Activated CD8-positive, alpha-beta memory T cell treated with anti-CD3 and anti-CD28 coated beads, Interleukin-2, amount 10 ng/mL, durations not matched to agents 7 days and 5 days (primary cell): ENCODE data around the gene CDH4. TPM values are rescaled to one million over a fixed set of nuclear protein-coding genes. Genes with fewer than 3 reads are reported as not detected.

Experiments used
- ATAC-seq: fragments of 150-1000 bp; cut with Tn5 transposase; one replicate; pipeline ENCODE4 v1.10.0; 2021; ENCODE audit warnings: moderate library complexity
- CTCF ChIA-PET: fragments of 350-600 bp; sonication (Branson Sonifier 250); formaldehyde crosslinking; loops from one replicate; lab custom pipeline; 2021; ENCODE audit warnings: antibody characterized with exemption; lab: Charles Lee
- DNase-seq: peaks from one replicate; pipeline ENCODE4 v3.0.0-alpha.2; 2020
- H3K27ac Mint-ChIP-seq: one replicate; pipeline ENCODE4 v1.8.0; 2021; ENCODE audit warnings: mild to moderate bottlenecking, mixed read lengths
- H3K27me3 Mint-ChIP-seq: one replicate; pipeline ENCODE4 v1.8.0; 2021; ENCODE audit warnings: mixed read lengths
- H3K36me3 Mint-ChIP-seq: one replicate; pipeline ENCODE4 v1.8.0; 2021; ENCODE audit warnings: mild to moderate bottlenecking, mixed read lengths
- H3K4me1 Mint-ChIP-seq: one replicate; pipeline ENCODE4 v1.8.0; 2021; ENCODE audit warnings: mixed read lengths
- H3K4me3 Mint-ChIP-seq: one replicate; pipeline ENCODE4 v1.8.0; 2021; ENCODE audit warnings: mild to moderate bottlenecking, moderate library complexity, mixed read lengths
- H3K9me3 Mint-ChIP-seq: one replicate; pipeline ENCODE4 v1.8.0; 2022; ENCODE audit warnings: low read depth, mixed read lengths
- total RNA-seq, 2 experiments: library from RNA; stranded (reverse); gene quantifications; one replicate each; pipeline ENCODE4 v1.2.3, GENCODE V29; 2021

Gene CDH4
- total RNA-seq, 2 experiments from 2014 or later, result 0.02 TPM; not detected in 1

GRCh38 chr20:61916318-61916891 lies 664.3 kb downstream of the CDH4 start:
- H3K4me1 Mint-ChIP-seq, result peaks cover 18% of the 10 kb centered on the region
- no peak overlapping the region for H3K4me3 Mint-ChIP-seq
- H3K27me3 Mint-ChIP-seq, result peaks cover 8% of the 10 kb centered on the region
- no peak overlapping the region for H3K27ac Mint-ChIP-seq
- H3K9me3 Mint-ChIP-seq, result no peaks in the 10 kb centered on the region
- DNase-seq (no peak), ATAC-seq (no peak)
- H3K36me3 Mint-ChIP-seq, result no peaks in the 10 kb centered on the region
- CTCF ChIA-PET, result no interaction called here

DNA sequence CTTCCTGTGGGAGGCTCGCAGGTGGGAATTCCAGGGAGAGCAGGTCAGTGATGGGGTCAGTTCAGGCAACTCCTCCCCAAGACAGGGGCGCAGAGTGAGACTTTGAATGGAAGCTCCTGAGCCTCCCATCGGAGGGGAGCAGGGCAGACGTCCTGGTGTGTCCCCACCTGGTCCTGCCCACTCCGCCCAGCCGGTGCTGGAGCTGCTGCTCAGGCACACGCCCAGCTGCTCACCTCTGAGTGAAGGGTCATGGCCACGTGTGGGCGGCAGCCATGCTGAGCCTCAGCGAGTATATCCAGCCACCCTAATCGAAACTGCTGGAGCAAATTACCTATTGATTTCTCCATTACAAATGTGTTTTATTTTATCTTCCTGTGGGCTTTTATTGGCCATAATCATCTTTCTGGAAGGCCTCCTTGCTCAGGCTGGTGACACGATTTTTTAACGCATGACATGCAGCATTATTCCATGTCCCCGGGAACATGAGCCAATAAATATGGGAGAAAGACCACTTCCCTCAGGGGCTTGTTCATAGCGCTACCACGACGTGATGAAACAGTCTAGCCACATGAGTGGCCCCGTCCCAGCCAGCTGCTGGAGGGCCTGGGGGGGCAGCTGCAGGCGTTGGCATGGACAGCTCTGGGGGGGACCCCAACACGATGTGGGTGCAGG lies 665.5 kb downstream of the CDH4 start:
- Mint-ChIP-seq H3K27me3 (peaks cover 8% of the 10 kb centered on the region), H3K27ac (no peak overlapping the region), H3K9me3 (no peaks in the 10 kb centered on the region), H3K4me1 (peaks cover 13% of the 10 kb centered on the region), H3K36me3 (no peaks in the 10 kb centered on the region), H3K4me3 (no peak overlapping the region)
- ATAC-seq (no peak), DNase-seq (no peak)
- CTCF ChIA-PET, result no interaction called here

DNA sequence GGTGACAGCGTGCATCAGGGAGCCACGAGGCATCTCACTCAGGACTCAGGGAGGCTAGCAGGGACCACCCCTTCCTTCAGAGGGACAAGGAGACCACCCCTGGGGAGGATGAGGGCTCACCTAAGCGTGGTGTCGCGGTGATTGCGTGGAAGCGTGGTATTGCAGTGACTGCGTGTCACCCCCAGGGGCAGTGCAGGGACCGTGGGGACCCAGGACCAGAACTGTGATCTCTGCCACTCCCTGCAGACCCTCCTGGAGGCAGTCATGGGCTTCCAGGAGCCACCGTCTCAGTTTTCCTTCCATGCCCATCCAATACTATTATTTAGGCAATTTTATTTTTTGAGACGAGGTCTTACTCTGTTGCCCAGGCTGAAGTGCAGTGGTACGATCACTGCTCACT lies 666.5 kb downstream of the CDH4 start:
- H3K4me1 Mint-ChIP-seq, result peaks cover 6% of the 10 kb centered on the region
- H3K27ac Mint-ChIP-seq, result no peak overlapping the region
- H3K9me3 Mint-ChIP-seq, result no peaks in the 10 kb centered on the region
- no peak for ATAC-seq
- peaks cover 8% of the 10 kb centered on the region for H3K27me3 Mint-ChIP-seq
- DNase-seq, result no peak
- no peaks in the 10 kb centered on the region for H3K36me3 Mint-ChIP-seq
- CTCF ChIA-PET, result no interaction called here
- H3K4me3 Mint-ChIP-seq, result no peak overlapping the region

DNA sequence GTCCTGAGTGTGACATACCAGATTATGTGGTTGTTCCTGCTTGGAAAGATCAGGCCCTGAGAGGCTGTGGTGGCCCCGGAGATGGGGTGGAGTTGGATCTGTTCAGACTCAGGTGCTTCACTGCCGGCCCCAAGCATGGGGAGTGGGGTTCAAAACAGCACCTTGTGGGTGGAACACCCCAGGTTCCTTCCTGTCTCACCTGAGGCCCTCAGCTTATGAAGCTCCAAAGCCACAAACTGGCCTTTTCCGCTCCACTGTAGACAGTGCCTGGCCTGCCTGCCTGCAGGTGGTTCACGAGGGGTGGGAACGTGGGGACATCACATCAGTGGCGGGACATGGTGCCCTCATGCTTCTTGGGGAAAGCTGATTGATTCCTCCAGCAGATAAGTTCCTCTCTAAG lies 667.2 kb downstream of the CDH4 start:
- Mint-ChIP-seq H3K4me3 (no peak overlapping the region), H3K27ac (no peak overlapping the region), H3K27me3 (peaks cover 8% of the 10 kb centered on the region), H3K4me1 (peaks cover under 1% of the 10 kb centered on the region), H3K9me3 (no peaks in the 10 kb centered on the region), H3K36me3 (no peaks in the 10 kb centered on the region)
- CTCF ChIA-PET, result no interaction called here
- no peak for ATAC-seq
- no peak for DNase-seq

DNA sequence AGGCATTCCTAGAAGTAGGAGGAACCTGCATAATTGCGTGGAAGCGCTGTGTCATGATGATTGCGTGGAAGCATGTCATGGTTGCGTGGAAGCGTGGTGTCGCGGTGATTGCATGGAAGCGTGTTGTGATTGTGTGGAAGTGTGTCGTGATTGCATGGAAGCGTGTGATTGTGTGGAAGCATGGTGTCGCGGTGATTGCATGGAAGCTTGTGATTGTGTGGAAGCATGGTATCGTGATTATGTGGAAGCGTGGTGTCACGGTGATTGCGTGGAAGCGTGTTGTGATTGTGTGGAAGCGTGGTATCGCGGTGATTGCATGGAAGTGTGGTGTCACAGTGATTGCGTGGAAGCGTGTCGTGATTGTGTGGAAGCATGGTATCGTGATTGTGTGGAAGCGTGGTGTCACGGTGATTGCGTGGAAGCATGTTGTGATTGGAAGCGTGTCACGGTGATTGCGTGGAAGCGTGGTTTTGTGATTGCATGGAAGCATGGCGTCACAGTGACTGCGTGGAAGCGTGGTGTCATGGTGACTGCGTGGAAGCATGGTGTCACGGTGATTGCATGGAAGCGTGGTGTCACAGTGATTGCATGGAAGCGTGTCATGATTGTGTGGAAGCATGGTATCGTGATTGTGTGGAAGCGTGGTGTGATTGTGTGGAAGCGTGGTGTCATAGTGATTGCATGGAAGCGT lies 667.8 kb downstream of the CDH4 start:
- no peak for ATAC-seq
- no peaks in the 10 kb centered on the region for H3K4me1 Mint-ChIP-seq
- no peaks in the 10 kb centered on the region for H3K36me3 Mint-ChIP-seq
- H3K4me3 Mint-ChIP-seq, result no peak overlapping the region
- CTCF ChIA-PET, result no interaction called here
- peaks cover 3% of the 10 kb centered on the region for H3K27me3 Mint-ChIP-seq
- H3K27ac Mint-ChIP-seq, result no peak overlapping the region
- H3K9me3 Mint-ChIP-seq, result no peaks in the 10 kb centered on the region
- DNase-seq, result no peak

GRCh38 chr20:61922411-61922810 lies 670.4 kb downstream of the CDH4 start:
- no peaks in the 10 kb centered on the region for H3K9me3 Mint-ChIP-seq
- DNase-seq, result no peak
- CTCF ChIA-PET, result no interaction called here
- no peaks in the 10 kb centered on the region for H3K36me3 Mint-ChIP-seq
- no peak overlapping the region for H3K4me3 Mint-ChIP-seq
- no peak for ATAC-seq
- no peaks in the 10 kb centered on the region for H3K4me1 Mint-ChIP-seq
- no peak overlapping the region for H3K27ac Mint-ChIP-seq
- H3K27me3 Mint-ChIP-seq, result no peaks in the 10 kb centered on the region

DNA sequence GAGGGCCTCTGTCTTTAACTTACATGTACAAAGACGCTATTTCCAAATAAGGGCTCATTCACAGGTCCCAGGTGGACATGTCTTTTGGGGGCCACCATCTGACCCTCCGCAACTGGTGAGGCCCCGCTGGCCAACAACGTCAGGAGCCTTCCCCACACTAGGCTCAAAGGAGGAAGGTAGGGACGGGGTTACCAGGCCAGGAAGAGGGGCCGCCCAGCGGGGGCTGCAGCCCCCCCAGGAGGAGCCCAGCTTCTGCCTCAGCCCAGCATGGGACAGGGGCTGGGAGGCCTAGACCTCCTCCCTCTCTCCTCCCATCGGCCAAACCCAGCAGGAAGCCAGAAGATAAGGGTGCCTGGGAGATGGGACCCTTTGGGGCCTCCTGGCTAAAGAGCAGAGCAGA lies 670.9 kb downstream of the CDH4 start:
- Mint-ChIP-seq H3K9me3 (no peaks in the 10 kb centered on the region), H3K4me3 (no peak overlapping the region), H3K27ac (no peak overlapping the region), H3K4me1 (no peaks in the 10 kb centered on the region), H3K27me3 (no peaks in the 10 kb centered on the region), H3K36me3 (no peaks in the 10 kb centered on the region)
- DNase-seq (no peak), ATAC-seq (no peak)
- CTCF ChIA-PET, result no interaction called here

DNA sequence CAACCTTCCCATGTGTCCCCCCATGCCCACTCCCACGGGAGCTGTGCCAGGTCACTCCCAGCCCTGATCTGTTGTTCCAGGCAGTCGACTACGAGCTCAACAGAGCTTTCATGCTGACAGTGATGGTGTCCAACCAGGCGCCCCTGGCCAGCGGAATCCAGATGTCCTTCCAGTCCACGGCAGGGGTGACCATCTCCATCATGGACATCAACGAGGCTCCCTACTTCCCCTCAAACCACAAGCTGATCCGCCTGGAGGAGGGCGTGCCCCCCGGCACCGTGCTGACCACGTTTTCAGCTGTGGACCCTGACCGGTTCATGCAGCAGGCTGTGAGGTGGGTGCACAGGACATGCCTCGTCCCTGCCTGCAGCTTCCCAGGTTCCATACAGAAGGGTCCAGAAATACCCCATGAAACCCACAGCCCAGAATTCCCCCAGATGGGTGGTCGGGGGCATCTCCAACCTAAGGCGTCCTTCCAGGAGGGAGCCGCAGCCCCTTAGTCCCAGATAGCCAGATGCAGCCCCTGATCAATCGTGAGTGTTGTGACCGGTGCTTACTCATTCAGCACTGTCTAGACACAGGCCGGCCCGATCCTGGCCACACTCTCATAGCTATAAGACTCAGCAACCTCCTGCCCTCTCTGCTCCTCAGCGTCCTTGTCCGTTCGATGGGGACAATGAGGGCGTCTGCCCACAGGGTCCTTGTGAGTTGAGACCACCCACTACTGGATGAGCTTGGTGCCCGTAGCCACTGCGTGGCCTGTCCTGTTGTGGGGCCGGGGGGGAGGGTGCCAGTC lies 671.5 kb downstream of the CDH4 start:
- DNase-seq (no peak), ATAC-seq (no peak)
- Mint-ChIP-seq H3K4me1 (no peaks in the 10 kb centered on the region), H3K36me3 (no peaks in the 10 kb centered on the region), H3K27me3 (no peaks in the 10 kb centered on the region), H3K27ac (no peak overlapping the region), H3K4me3 (no peak overlapping the region), H3K9me3 (peaks cover 1% of the 10 kb centered on the region)
- CTCF ChIA-PET, result no interaction called here

- Mint-ChIP-seq H3K4me1 (no peaks in the 10 kb centered on the region), H3K27ac (no peak overlapping the region), H3K36me3 (no peaks in the 10 kb centered on the region), H3K4me3 (no peak overlapping the region), H3K9me3 (peaks cover 3% of the 10 kb centered on the region), H3K27me3 (no peaks in the 10 kb centered on the region)
- ATAC-seq, result no peak
- CTCF ChIA-PET, result no interaction called here
- DNase-seq, result no peak
Observed at GRCh38 chr20:61924211-61924857, 672.3 kb downstream of the CDH4 start.

- DNase-seq, result no peak
- H3K4me1 Mint-ChIP-seq, result no peaks in the 10 kb centered on the region
- peaks cover 3% of the 10 kb centered on the region for H3K9me3 Mint-ChIP-seq
- H3K27me3 Mint-ChIP-seq, result no peaks in the 10 kb centered on the region
- ATAC-seq, result no peak
- H3K4me3 Mint-ChIP-seq, result no peak overlapping the region
- H3K27ac Mint-ChIP-seq, result no peak overlapping the region
- CTCF ChIA-PET, result no interaction called here
- no peaks in the 10 kb centered on the region for H3K36me3 Mint-ChIP-seq
Observed at GRCh38 chr20:61924858-61925554, 672.9 kb downstream of the CDH4 start.

- Mint-ChIP-seq H3K4me1 (no peaks in the 10 kb centered on the region), H3K9me3 (peaks cover 3% of the 10 kb centered on the region), H3K27ac (no peak overlapping the region), H3K27me3 (no peaks in the 10 kb centered on the region), H3K36me3 (no peaks in the 10 kb centered on the region), H3K4me3 (no peak overlapping the region)
- ATAC-seq (no peak), DNase-seq (no peak)
- CTCF ChIA-PET, result interaction anchor here (1.0 kb wide), 1 partner anchor 29 kb away, joined by 3 read pairs; no protein-coding TSS in a partner anchor
Observed at GRCh38 chr20:61925555-61926252, 673.6 kb downstream of the CDH4 start.

GRCh38 chr20:61926253-61926613 lies 674.2 kb downstream of the CDH4 start:
- no peak overlapping the region for H3K27ac Mint-ChIP-seq
- no peak for ATAC-seq
- no peaks in the 10 kb centered on the region for H3K36me3 Mint-ChIP-seq
- no peak overlapping the region for H3K4me3 Mint-ChIP-seq
- H3K4me1 Mint-ChIP-seq, result no peaks in the 10 kb centered on the region
- DNase-seq, result no peak
- no peaks in the 10 kb centered on the region for H3K27me3 Mint-ChIP-seq
- peaks cover 3% of the 10 kb centered on the region for H3K9me3 Mint-ChIP-seq
- CTCF ChIA-PET, result interaction anchor here (1.0 kb wide), 1 partner anchor 30 kb away, joined by 3 read pairs; no protein-coding TSS in a partner anchor
